Activated T-helper 2 cell treated with anti-CD3 and anti-CD28 coated beads, Interferon-gamma antibody, Interleukin-2, Interleukin-4, amounts not matched to agents 10 μg/mL and 5 μg/mL and 100 μg/mL, durations not matched to agents 14 hours and 24 hours and 36 hours (primary cell): ENCODE data around the gene CACNA1D. TPM values are rescaled to one million over a fixed set of nuclear protein-coding genes. Genes with fewer than 3 reads are reported as not detected.

Source experiments
- DNase-seq: peaks from one replicate; pipeline ENCODE4 v3.0.0; 2021; ENCODE audit warnings: low spot score
- H3K27ac Mint-ChIP-seq: one replicate; pipeline ENCODE4 v1.8.0; 2021; ENCODE audit warnings: mixed read lengths
- H3K27me3 Mint-ChIP-seq: one replicate; pipeline ENCODE4 v1.8.0; 2021; ENCODE audit warnings: low read depth, mixed read lengths
- H3K36me3 Mint-ChIP-seq: one replicate; pipeline ENCODE4 v1.8.0; 2021; ENCODE audit warnings: low read depth, mixed read lengths
- H3K4me1 Mint-ChIP-seq: one replicate; pipeline ENCODE4 v1.8.0; 2021; ENCODE audit warnings: low read depth, mixed read lengths
- H3K4me3 Mint-ChIP-seq: one replicate; pipeline ENCODE4 v1.8.0; 2021; ENCODE audit warnings: low read depth, mild to moderate bottlenecking, moderate library complexity, mixed read lengths
- H3K9me3 Mint-ChIP-seq: one replicate; pipeline ENCODE4 v1.8.0; 2021; ENCODE audit warnings: mixed read lengths
- intact Hi-C: fragments of 100-400 bp; cut with micrococcal nuclease; formaldehyde crosslinking; loops from one replicate; pipeline ENCODE4 v1.15.1; 2023
- total RNA-seq: library from RNA; stranded (reverse); gene quantifications from 2 replicates; pipeline ENCODE4 v1.2.3, GENCODE V29; 2022

CACNA1D gene
- total RNA-seq, 1 donor from 2014 or later, result 9.3 TPM

GRCh38 chr3:53765753-53766152 is 271.3 kb downstream of the CACNA1D start:
- Mint-ChIP-seq H3K9me3 (no peaks in the 10 kb centered on the region), H3K4me3 (no peak overlapping the region), H3K4me1 (peaks cover 9% of the 10 kb centered on the region), H3K27me3 (peaks cover 18% of the 10 kb centered on the region), H3K36me3 (no peaks in the 10 kb centered on the region), H3K27ac (no peak overlapping the region)
- intact Hi-C loops, result no loop called here
- no peak for DNase-seq

- intact Hi-C loops, result no loop called here
- peaks cover 9% of the 10 kb centered on the region for H3K4me1 Mint-ChIP-seq
- peaks cover 18% of the 10 kb centered on the region for H3K27me3 Mint-ChIP-seq
- no peak overlapping the region for H3K4me3 Mint-ChIP-seq
- no peaks in the 10 kb centered on the region for H3K36me3 Mint-ChIP-seq
- DNase-seq, result no peak
- H3K9me3 Mint-ChIP-seq, result no peaks in the 10 kb centered on the region
- H3K27ac Mint-ChIP-seq, result no peak overlapping the region
Observed at GRCh38 chr3:53766706-53767105, 272.3 kb downstream of the CACNA1D start.

- no peaks in the 10 kb centered on the region for H3K36me3 Mint-ChIP-seq
- no peak for DNase-seq
- H3K27me3 Mint-ChIP-seq, result peaks cover 21% of the 10 kb centered on the region
- H3K9me3 Mint-ChIP-seq, result no peaks in the 10 kb centered on the region
- H3K4me3 Mint-ChIP-seq, result no peak overlapping the region
- peaks cover 13% of the 10 kb centered on the region for H3K4me1 Mint-ChIP-seq
- intact Hi-C loops, result no loop called here
- H3K27ac Mint-ChIP-seq, result no peak overlapping the region
Observed at GRCh38 chr3:53768478-53769459, 274.4 kb downstream of the CACNA1D start.

GRCh38 chr3:53772562-53772961 is 278.2 kb downstream of the CACNA1D start:
- no peak overlapping the region for H3K27ac Mint-ChIP-seq
- H3K36me3 Mint-ChIP-seq, result no peaks in the 10 kb centered on the region
- no peak for DNase-seq
- H3K9me3 Mint-ChIP-seq, result no peaks in the 10 kb centered on the region
- H3K4me3 Mint-ChIP-seq, result no peak overlapping the region
- peaks cover 26% of the 10 kb centered on the region for H3K4me1 Mint-ChIP-seq
- intact Hi-C loops, result no loop called here
- peaks cover 20% of the 10 kb centered on the region for H3K27me3 Mint-ChIP-seq

GRCh38 chr3:53773021-53773436 is 278.6 kb downstream of the CACNA1D start:
- peaks cover 29% of the 10 kb centered on the region for H3K4me1 Mint-ChIP-seq
- peaks cover 20% of the 10 kb centered on the region for H3K27me3 Mint-ChIP-seq
- H3K36me3 Mint-ChIP-seq, result no peaks in the 10 kb centered on the region
- intact Hi-C loops, result no loop called here
- no peak overlapping the region for H3K4me3 Mint-ChIP-seq
- no peak for DNase-seq
- no peaks in the 10 kb centered on the region for H3K9me3 Mint-ChIP-seq
- H3K27ac Mint-ChIP-seq, result no peak overlapping the region

- Mint-ChIP-seq H3K9me3 (no peaks in the 10 kb centered on the region), H3K36me3 (no peaks in the 10 kb centered on the region), H3K4me3 (no peak overlapping the region), H3K27ac (no peak overlapping the region), H3K27me3 (peaks cover 15% of the 10 kb centered on the region), H3K4me1 (peaks cover 29% of the 10 kb centered on the region)
- intact Hi-C loops, result no loop called here
- no peak for DNase-seq
Observed at GRCh38 chr3:53773611-53774368, 279.4 kb downstream of the CACNA1D start.

- no peaks in the 10 kb centered on the region for H3K36me3 Mint-ChIP-seq
- H3K27ac Mint-ChIP-seq, result no peak overlapping the region
- no peaks in the 10 kb centered on the region for H3K9me3 Mint-ChIP-seq
- no peak overlapping the region for H3K4me3 Mint-ChIP-seq
- intact Hi-C loops, result no loop called here
- H3K27me3 Mint-ChIP-seq, result peaks cover 15% of the 10 kb centered on the region
- DNase-seq, result no peak
- peaks cover 29% of the 10 kb centered on the region for H3K4me1 Mint-ChIP-seq
Observed at GRCh38 chr3:53774414-53774813, 280.0 kb downstream of the CACNA1D start.

- DNase-seq, result no peak
Observed at GRCh38 chr3:53775018-53775417, 280.6 kb downstream of the CACNA1D start.

GRCh38 chr3:53775834-53776251 is 281.4 kb downstream of the CACNA1D start:
- intact Hi-C loops, result no loop called here
- peaks cover 24% of the 10 kb centered on the region for H3K4me1 Mint-ChIP-seq
- no peaks in the 10 kb centered on the region for H3K36me3 Mint-ChIP-seq
- H3K9me3 Mint-ChIP-seq, result no peaks in the 10 kb centered on the region
- no peak overlapping the region for H3K4me3 Mint-ChIP-seq
- no peak overlapping the region for H3K27ac Mint-ChIP-seq
- no peak for DNase-seq
- peaks cover 7% of the 10 kb centered on the region for H3K27me3 Mint-ChIP-seq

More at GRCh38 chr3:53775018-53775417, 280.6 kb downstream of the CACNA1D start:
- Mint-ChIP-seq H3K4me1 (peaks cover 26% of the 10 kb centered on the region), H3K27me3 (peaks cover 13% of the 10 kb centered on the region), H3K9me3 (no peaks in the 10 kb centered on the region), H3K27ac (no peak overlapping the region), H3K36me3 (no peaks in the 10 kb centered on the region), H3K4me3 (no peak overlapping the region)
- intact Hi-C loops, result no loop called here

GRCh38 chr3:53776494-53777101 is 282.2 kb downstream of the CACNA1D start:
- H3K27me3 Mint-ChIP-seq, result peaks cover 12% of the 10 kb centered on the region
- intact Hi-C loops, result no loop called here
- H3K9me3 Mint-ChIP-seq, result no peaks in the 10 kb centered on the region
- H3K4me1 Mint-ChIP-seq, result peaks cover 24% of the 10 kb centered on the region
- DNase-seq, result no peak
- no peak overlapping the region for H3K4me3 Mint-ChIP-seq
- no peak overlapping the region for H3K27ac Mint-ChIP-seq
- no peaks in the 10 kb centered on the region for H3K36me3 Mint-ChIP-seq

- Mint-ChIP-seq H3K4me3 (no peak overlapping the region), H3K36me3 (no peaks in the 10 kb centered on the region), H3K27me3 (peaks cover 12% of the 10 kb centered on the region), H3K27ac (no peak overlapping the region), H3K9me3 (no peaks in the 10 kb centered on the region), H3K4me1 (peaks cover 24% of the 10 kb centered on the region)
- intact Hi-C loops, result no loop called here
- DNase-seq, result no peak
Observed at GRCh38 chr3:53777468-53777867, 283.1 kb downstream of the CACNA1D start.

GRCh38 chr3:53778153-53778552 is 283.7 kb downstream of the CACNA1D start:
- no peak for DNase-seq
- Mint-ChIP-seq H3K27me3 (peaks cover 12% of the 10 kb centered on the region), H3K27ac (no peak overlapping the region), H3K9me3 (no peaks in the 10 kb centered on the region), H3K4me3 (no peak overlapping the region), H3K36me3 (no peaks in the 10 kb centered on the region), H3K4me1 (peaks cover 24% of the 10 kb centered on the region)
- intact Hi-C loops, result no loop called here
